Peyer's patch (tissue), 4 donors: Measurements from ENCODE around the gene ARRB1. TPM values are rescaled to one million over a fixed set of nuclear protein-coding genes. Genes with fewer than 3 reads are reported as not detected.

Experiments used
- DNase-seq, 3 donors: peaks; one replicate each; pipeline ENCODE4 v3.0.0-alpha.2; 2017 to 2019
- H3K27ac ChIP-seq, 4 donors: fragments of 200-600 bp; sonication (generic); one replicate each; pipeline ENCODE4 v1.5.1; 2016 to 2019
- H3K27me3 ChIP-seq, 2 donors: fragments of 200-600 bp; sonication (generic); one replicate each; pipeline ENCODE4 v1.5.1; 2019
- H3K36me3 ChIP-seq, 3 donors: fragments of 200-600 bp; sonication (generic); one replicate each; pipeline ENCODE4 v1.5.1; 2016 to 2019
- H3K4me1 ChIP-seq, 4 donors: fragments of 200-600 bp; sonication (generic); one replicate each; pipeline ENCODE4 v1.5.1; 2016 to 2019
- H3K4me3 ChIP-seq, 4 donors: fragments of 200-600 bp; sonication (generic); 1 replicate in 3 of 4; 2 replicates in 1 of 4; pipeline ENCODE4 v1.5.1; 2016 to 2019; ENCODE audit warnings: mild to moderate bottlenecking in 1 of 4
- H3K9me3 ChIP-seq, 4 donors: fragments of 200-600 bp; sonication (generic); one replicate each; pipeline ENCODE4 v1.5.1; 2016 to 2019; ENCODE audit warnings: mild to moderate bottlenecking in 1 of 4
- CTCF ChIP-seq, 6 experiments: fragments of 450-650 bp in 4 of 6; fragments of 200-600 bp in 2 of 6; sonication (generic) in 1 of 6; IDR thresholded peaks; one replicate each; pipeline ENCODE4 v1.5.1; 2017 to 2019; ENCODE audit warnings: antibody characterized with exemption in 6 of 6, mild to moderate bottlenecking in 3 of 6, moderate library complexity in 1 of 6
- POLR2A ChIP-seq, 2 donors: fragments of 450-650 bp; IDR thresholded peaks; one replicate each; pipeline ENCODE4 v1.5.1; 2017; ENCODE audit warnings: antibody characterized with exemption in 2 of 2, mild to moderate bottlenecking in 2 of 2, moderate library complexity in 2 of 2
- total RNA-seq, 4 donors: library from RNA; depleted of rRNA; stranded (reverse); fragments of >200 nt; gene quantifications; one replicate each; pipeline ENCODE4 v1.1.0, GENCODE V29; 2016

ARRB1 gene
- total RNA-seq, 4 donors from 2014 or later: 45.4 to 136 (median 90.6) TPM

GRCh38 chr11:75324189-75324588 is 27.3 kb downstream of the ARRB1 start:
- no peaks in the 10 kb centered on the region for H3K9me3 ChIP-seq
- no peaks in the 10 kb centered on the region for H3K27me3 ChIP-seq
- no peak overlapping the region for H3K4me3 ChIP-seq
- H3K27ac ChIP-seq: peak overlapping the region in 1 of 4 donors; percentile 51
- H3K36me3 ChIP-seq: no peaks in the 10 kb centered on the region
- H3K4me1 ChIP-seq: peaks cover 0 to 73% (median 8%) of the 10 kb centered on the region in 4 donors
- DNase-seq: no peak
- TF ChIP-seq POLR2A (IDR thresholded peaks at IDR 0.05) (no peak), CTCF (IDR thresholded peaks at IDR 0.05) (no peak)

GRCh38 chr11:75323609-75324008 is 27.9 kb downstream of the ARRB1 start:
- Histone ChIP-seq H3K4me1 (peaks cover 0 to 74% (median 7%) of the 10 kb centered on the region in 4 donors), H3K9me3 (no peaks in the 10 kb centered on the region), H3K27ac (peak overlapping the region in 2 of 4 donors; percentile 27 to 51), H3K36me3 (no peaks in the 10 kb centered on the region), H3K27me3 (no peaks in the 10 kb centered on the region), H3K4me3 (no peak overlapping the region)
- DNase-seq: peak in 1 of 3 donors; percentile 53
- TF ChIP-seq POLR2A (IDR thresholded peaks at IDR 0.05) (no peak), CTCF (IDR thresholded peaks at IDR 0.05) (no peak)

- Histone ChIP-seq H3K27ac (peak overlapping the region in 2 of 4 donors; percentile 65 to 87), H3K27me3 (no peaks in the 10 kb centered on the region), H3K4me1 (peaks cover 0 to 63% (median 5%) of the 10 kb centered on the region in 4 donors), H3K9me3 (no peaks in the 10 kb centered on the region), H3K36me3 (no peaks in the 10 kb centered on the region), H3K4me3 (no peak overlapping the region)
- peak in 1 of 3 donors; percentile 35 for DNase-seq
- TF ChIP-seq CTCF (IDR thresholded peaks at IDR 0.05) (no peak), POLR2A (IDR thresholded peaks at IDR 0.05) (no peak)
Measured at GRCh38 chr11:75320643-75321042, 30.8 kb downstream of the ARRB1 start.

GRCh38 chr11:75320046-75320618 is 31.3 kb downstream of the ARRB1 start:
- no peak overlapping the region for H3K4me3 ChIP-seq
- H3K27ac ChIP-seq: peak overlapping the region in 3 of 4 donors; percentile 65 to 87 (median 66)
- no peaks in the 10 kb centered on the region for H3K36me3 ChIP-seq
- no peaks in the 10 kb centered on the region for H3K27me3 ChIP-seq
- H3K4me1 ChIP-seq: peaks cover 0 to 59% (median 5%) of the 10 kb centered on the region in 4 donors
- TF ChIP-seq POLR2A (IDR thresholded peaks at IDR 0.05) (no peak), CTCF (IDR thresholded peaks at IDR 0.05) (no peak)
- peak in 1 of 3 donors; percentile 30 for DNase-seq
- no peaks in the 10 kb centered on the region for H3K9me3 ChIP-seq

- H3K9me3 ChIP-seq: no peaks in the 10 kb centered on the region
- H3K27me3 ChIP-seq: no peaks in the 10 kb centered on the region
- H3K4me3 ChIP-seq: no peak overlapping the region
- H3K27ac ChIP-seq: peak overlapping the region in 3 of 4 donors; percentile 65 to 87 (median 66)
- H3K36me3 ChIP-seq: no peaks in the 10 kb centered on the region
- TF ChIP-seq CTCF (IDR thresholded peaks at IDR 0.05) (no peak), POLR2A (IDR thresholded peaks at IDR 0.05) (no peak)
- DNase-seq: peak in 1 of 3 donors; percentile 67
- H3K4me1 ChIP-seq: peaks cover 0 to 57% (median 5%) of the 10 kb centered on the region in 4 donors
Measured at GRCh38 chr11:75319035-75319877, 32.2 kb downstream of the ARRB1 start.
